ENCODE data around the gene CDK14. TPM values are rescaled to one million over a fixed set of nuclear protein-coding genes. Genes with fewer than 3 reads are reported as not detected.

Gene CDK14
- total RNA-seq, 1 experiment from 2014 or later, result 57.9 TPM

- no peak for TF ChIP-seq ZNF138 (CRISPR knock-in tag; conservative IDR thresholded peaks at IDR 0.05)
- TF ChIP-seq, protein P1, sequence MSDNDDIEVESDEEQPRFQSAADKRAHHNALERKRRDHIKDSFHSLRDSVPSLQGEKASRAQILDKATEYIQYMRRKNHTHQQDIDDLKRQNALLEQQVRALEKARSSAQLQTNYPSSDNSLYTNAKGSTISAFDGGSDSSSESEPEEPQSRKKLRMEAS (CRISPR knock-in tag; IDR thresholded peaks at IDR 0.05), result no peak
These were observed 404.2 kb downstream of the CDK14 start (continued) for GRCh38 chr7:90999989-91000979.

- Mint-ChIP-seq H3K27ac (no peak overlapping the region), H3K4me3 (no peak overlapping the region), H3K27me3 (ENCODE audit: low read depth) (no peaks in the 10 kb centered on the region), H3K9me3 (peaks cover 3% of the 10 kb centered on the region; the same call in 1 of the 2 replicates), H3K36me3 (no peaks in the 10 kb centered on the region), H3K4me1 (no peaks in the 10 kb centered on the region)
- DNase-seq (ENCODE audit: low spot score) (no peak), ATAC-seq (no peak)
- ChIA-PET CTCF (interaction anchor here (1.2 kb wide), 1 partner anchor 27 kb away, joined by 3 read pairs; no protein-coding TSS in a partner anchor), POLR2A (no interaction called here)
- TF ChIP-seq SMAD4 (CRISPR knock-in tag; IDR thresholded peaks at IDR 0.05) (no peak), ZNF423 (CRISPR knock-in tag; IDR thresholded peaks at IDR 0.05) (no peak), ZBTB43 (CRISPR knock-in tag; IDR thresholded peaks at IDR 0.05) (no peak), ZNF416 (CRISPR knock-in tag; IDR thresholded peaks at IDR 0.05) (no peak), CREB1 (CRISPR knock-in tag; IDR thresholded peaks at IDR 0.05) (no peak), ZBTB21 (CRISPR knock-in tag; IDR thresholded peaks at IDR 0.05; ENCODE audit: borderline replicate concordance) (no peak), CBFB (CRISPR knock-in tag; IDR thresholded peaks at IDR 0.05; ENCODE audit: low read depth) (no peak), FOXK1 (CRISPR knock-in tag; IDR thresholded peaks at IDR 0.05) (no peak), SMAD3 (CRISPR knock-in tag; IDR thresholded peaks at IDR 0.05; ENCODE audit: borderline replicate concordance) (no peak), MYBL2 (CRISPR knock-in tag; IDR thresholded peaks at IDR 0.05) (no peak)
- TF ChIP-seq, protein P2, sequence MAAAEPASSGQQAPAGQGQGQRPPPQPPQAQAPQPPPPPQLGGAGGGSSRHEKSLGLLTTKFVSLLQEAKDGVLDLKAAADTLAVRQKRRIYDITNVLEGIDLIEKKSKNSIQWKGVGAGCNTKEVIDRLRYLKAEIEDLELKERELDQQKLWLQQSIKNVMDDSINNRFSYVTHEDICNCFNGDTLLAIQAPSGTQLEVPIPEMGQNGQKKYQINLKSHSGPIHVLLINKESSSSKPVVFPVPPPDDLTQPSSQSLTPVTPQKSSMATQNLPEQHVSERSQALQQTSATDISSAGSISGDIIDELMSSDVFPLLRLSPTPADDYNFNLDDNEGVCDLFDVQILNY (CRISPR knock-in tag; IDR thresholded peaks at IDR 0.05), result no peak
- TF ChIP-seq, protein P3, sequence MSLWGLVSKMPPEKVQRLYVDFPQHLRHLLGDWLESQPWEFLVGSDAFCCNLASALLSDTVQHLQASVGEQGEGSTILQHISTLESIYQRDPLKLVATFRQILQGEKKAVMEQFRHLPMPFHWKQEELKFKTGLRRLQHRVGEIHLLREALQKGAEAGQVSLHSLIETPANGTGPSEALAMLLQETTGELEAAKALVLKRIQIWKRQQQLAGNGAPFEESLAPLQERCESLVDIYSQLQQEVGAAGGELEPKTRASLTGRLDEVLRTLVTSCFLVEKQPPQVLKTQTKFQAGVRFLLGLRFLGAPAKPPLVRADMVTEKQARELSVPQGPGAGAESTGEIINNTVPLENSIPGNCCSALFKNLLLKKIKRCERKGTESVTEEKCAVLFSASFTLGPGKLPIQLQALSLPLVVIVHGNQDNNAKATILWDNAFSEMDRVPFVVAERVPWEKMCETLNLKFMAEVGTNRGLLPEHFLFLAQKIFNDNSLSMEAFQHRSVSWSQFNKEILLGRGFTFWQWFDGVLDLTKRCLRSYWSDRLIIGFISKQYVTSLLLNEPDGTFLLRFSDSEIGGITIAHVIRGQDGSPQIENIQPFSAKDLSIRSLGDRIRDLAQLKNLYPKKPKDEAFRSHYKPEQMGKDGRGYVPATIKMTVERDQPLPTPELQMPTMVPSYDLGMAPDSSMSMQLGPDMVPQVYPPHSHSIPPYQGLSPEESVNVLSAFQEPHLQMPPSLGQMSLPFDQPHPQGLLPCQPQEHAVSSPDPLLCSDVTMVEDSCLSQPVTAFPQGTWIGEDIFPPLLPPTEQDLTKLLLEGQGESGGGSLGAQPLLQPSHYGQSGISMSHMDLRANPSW (CRISPR knock-in tag; conservative IDR thresholded peaks at IDR 0.05; ENCODE audit: low read depth), result no peak
These were observed 408.9 kb downstream of the CDK14 start for GRCh38 chr7:91005024-91005423.

DNA sequence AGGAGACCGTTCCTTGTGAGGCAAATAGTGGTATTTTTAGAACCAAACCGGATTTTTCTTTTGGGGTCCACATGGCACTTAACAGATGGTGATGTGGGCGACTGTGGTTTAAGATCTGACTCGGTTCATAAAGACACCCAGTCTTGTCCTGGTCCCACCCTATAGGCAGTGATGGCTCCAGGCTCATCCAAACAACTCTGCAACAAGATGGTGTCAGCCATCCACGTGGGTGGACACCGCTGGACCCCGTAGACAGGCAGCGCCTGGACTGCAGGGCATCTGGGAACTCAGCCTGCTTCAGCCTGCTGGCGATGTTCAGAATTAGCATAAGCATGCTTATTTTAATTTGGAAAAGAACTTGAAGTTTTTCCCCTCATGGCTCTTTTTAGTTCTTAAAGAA, 409.7 kb downstream of the CDK14 start:
- no peaks in the 10 kb centered on the region for H3K36me3 Mint-ChIP-seq
- DNase-seq (ENCODE audit: low spot score), result no peak
- no peaks in the 10 kb centered on the region for H3K27me3 Mint-ChIP-seq (ENCODE audit: low read depth)
- ChIA-PET POLR2A (no interaction called here), CTCF (interaction anchor here (1.2 kb wide), 1 partner anchor 26 kb away, joined by 3 read pairs; no protein-coding TSS in a partner anchor)
- no peak overlapping the region for H3K27ac Mint-ChIP-seq
- H3K9me3 Mint-ChIP-seq, result peaks cover 3% of the 10 kb centered on the region; the same call in 1 of the 2 replicates
- no peak overlapping the region for H3K4me3 Mint-ChIP-seq
- no peaks in the 10 kb centered on the region for H3K4me1 Mint-ChIP-seq
- no peak for ATAC-seq
- TF ChIP-seq ZNF121 (CRISPR knock-in tag; IDR thresholded peaks at IDR 0.05) (no peak), NR3C1 (CRISPR knock-in tag; conservative IDR thresholded peaks at IDR 0.05; ENCODE audit: low read depth) (no peak), ZNF423 (CRISPR knock-in tag; IDR thresholded peaks at IDR 0.05) (no peak), NR2C2 (CRISPR knock-in tag; IDR thresholded peaks at IDR 0.05) (no peak), CREM (CRISPR knock-in tag; IDR thresholded peaks at IDR 0.05) (no peak), ESRRA (CRISPR knock-in tag; IDR thresholded peaks at IDR 0.05; ENCODE audit: borderline replicate concordance) (no peak), ERG (CRISPR knock-in tag; IDR thresholded peaks at IDR 0.05) (no peak), ZBTB43 (CRISPR knock-in tag; IDR thresholded peaks at IDR 0.05) (no peak), RORB (CRISPR knock-in tag; IDR thresholded peaks at IDR 0.05) (no peak), AR (CRISPR knock-in tag; IDR thresholded peaks at IDR 0.05) (no peak), MYBL2 (CRISPR knock-in tag; IDR thresholded peaks at IDR 0.05) (no peak), SMAD3 (CRISPR knock-in tag; IDR thresholded peaks at IDR 0.05; ENCODE audit: borderline replicate concordance) (no peak)
